HL-60 (cell line): Measurements from ENCODE around the gene NDNF.

Experiments used
- DNase-seq, 2 experiments: peaks; one replicate each; pipeline ENCODE4 v3.0.0-alpha.2; 2010 to 2020; ENCODE audit warnings: low read depth in 1 of 2, low spot score in 1 of 2
- H3K27ac ChIP-seq: fragments of 250-450 bp; sonication (Bioruptor Pico); replicated peaks from 2 replicates; pipeline ENCODE4 v1.5.1; 2020; ENCODE audit warnings: mild to moderate bottlenecking, moderate library complexity
- H3K27me3 ChIP-seq: fragments of 250-450 bp; sonication (Bioruptor Pico); 2 replicates; pipeline ENCODE4 v1.5.1; 2021; ENCODE audit warnings: mild to moderate bottlenecking, moderate library complexity; ENCODE audit not compliant: insufficient read depth, poor library complexity, severe bottlenecking
- H3K4me3 ChIP-seq: replicated peaks from 2 replicates; pipeline ENCODE4 v1.5.1; 2011; ENCODE audit warnings: mild to moderate bottlenecking, control low read depth, low read length; ENCODE audit not compliant: insufficient read depth
- GABPA ChIP-seq: IDR thresholded peaks from 2 replicates; pipeline ENCODE4 v1.6.1; 2012; ENCODE audit warnings: low read depth
- POLR2AphosphoS5 ChIP-seq: IDR thresholded peaks from 2 replicates; pipeline ENCODE4 v1.6.1; 2012; ENCODE audit warnings: low read depth
- SPI1 ChIP-seq: IDR thresholded peaks from 2 replicates; pipeline ENCODE4 v1.6.1; 2012; ENCODE audit warnings: low read depth, mild to moderate bottlenecking, borderline replicate concordance
- TF ChIP-seq, protein P1 (sequence below): IDR thresholded peaks from 2 replicates; pipeline ENCODE4 v1.6.1; 2012; ENCODE audit warnings: low read depth; ENCODE audit not compliant: insufficient replicate concordance
- TF ChIP-seq, protein P2 (sequence below): IDR thresholded peaks from one replicate; pipeline ENCODE4 v1.5.1; 2011; ENCODE audit warnings: low read length, control low read depth, inconsistent platforms; ENCODE audit not compliant: insufficient read depth

NDNF gene

DNA sequence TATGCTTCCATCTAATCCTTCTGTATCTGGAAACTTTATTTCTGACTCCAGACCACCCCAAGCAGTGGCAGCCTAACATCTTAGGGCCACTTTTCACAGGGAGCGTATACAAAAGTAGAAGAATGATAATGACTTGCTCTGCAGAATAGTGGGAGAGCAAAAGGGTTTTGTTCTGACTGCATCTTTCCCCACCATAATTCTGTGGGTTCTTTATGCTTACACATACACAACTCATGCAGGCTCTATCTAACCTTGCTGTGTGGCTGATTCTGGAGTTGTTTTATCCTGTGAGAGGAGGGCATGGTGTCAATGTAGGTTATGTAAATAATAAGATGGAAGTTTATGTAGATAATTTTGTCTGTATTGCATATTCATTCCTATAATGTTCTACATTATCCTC is 42.4 kb upstream of the NDNF start:
- DNase-seq = no peak
- Histone ChIP-seq H3K4me3 (no peak overlapping the region), H3K27me3 (no peaks in the 10 kb centered on the region), H3K27ac (no peak overlapping the region)
- TF ChIP-seq, protein P1, sequence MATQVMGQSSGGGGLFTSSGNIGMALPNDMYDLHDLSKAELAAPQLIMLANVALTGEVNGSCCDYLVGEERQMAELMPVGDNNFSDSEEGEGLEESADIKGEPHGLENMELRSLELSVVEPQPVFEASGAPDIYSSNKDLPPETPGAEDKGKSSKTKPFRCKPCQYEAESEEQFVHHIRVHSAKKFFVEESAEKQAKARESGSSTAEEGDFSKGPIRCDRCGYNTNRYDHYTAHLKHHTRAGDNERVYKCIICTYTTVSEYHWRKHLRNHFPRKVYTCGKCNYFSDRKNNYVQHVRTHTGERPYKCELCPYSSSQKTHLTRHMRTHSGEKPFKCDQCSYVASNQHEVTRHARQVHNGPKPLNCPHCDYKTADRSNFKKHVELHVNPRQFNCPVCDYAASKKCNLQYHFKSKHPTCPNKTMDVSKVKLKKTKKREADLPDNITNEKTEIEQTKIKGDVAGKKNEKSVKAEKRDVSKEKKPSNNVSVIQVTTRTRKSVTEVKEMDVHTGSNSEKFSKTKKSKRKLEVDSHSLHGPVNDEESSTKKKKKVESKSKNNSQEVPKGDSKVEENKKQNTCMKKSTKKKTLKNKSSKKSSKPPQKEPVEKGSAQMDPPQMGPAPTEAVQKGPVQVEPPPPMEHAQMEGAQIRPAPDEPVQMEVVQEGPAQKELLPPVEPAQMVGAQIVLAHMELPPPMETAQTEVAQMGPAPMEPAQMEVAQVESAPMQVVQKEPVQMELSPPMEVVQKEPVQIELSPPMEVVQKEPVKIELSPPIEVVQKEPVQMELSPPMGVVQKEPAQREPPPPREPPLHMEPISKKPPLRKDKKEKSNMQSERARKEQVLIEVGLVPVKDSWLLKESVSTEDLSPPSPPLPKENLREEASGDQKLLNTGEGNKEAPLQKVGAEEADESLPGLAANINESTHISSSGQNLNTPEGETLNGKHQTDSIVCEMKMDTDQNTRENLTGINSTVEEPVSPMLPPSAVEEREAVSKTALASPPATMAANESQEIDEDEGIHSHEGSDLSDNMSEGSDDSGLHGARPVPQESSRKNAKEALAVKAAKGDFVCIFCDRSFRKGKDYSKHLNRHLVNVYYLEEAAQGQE = no peak
- TF ChIP-seq SPI1 = no peak
- no peak for TF ChIP-seq POLR2AphosphoS5
- no peak for TF ChIP-seq GABPA
- TF ChIP-seq, protein P2, sequence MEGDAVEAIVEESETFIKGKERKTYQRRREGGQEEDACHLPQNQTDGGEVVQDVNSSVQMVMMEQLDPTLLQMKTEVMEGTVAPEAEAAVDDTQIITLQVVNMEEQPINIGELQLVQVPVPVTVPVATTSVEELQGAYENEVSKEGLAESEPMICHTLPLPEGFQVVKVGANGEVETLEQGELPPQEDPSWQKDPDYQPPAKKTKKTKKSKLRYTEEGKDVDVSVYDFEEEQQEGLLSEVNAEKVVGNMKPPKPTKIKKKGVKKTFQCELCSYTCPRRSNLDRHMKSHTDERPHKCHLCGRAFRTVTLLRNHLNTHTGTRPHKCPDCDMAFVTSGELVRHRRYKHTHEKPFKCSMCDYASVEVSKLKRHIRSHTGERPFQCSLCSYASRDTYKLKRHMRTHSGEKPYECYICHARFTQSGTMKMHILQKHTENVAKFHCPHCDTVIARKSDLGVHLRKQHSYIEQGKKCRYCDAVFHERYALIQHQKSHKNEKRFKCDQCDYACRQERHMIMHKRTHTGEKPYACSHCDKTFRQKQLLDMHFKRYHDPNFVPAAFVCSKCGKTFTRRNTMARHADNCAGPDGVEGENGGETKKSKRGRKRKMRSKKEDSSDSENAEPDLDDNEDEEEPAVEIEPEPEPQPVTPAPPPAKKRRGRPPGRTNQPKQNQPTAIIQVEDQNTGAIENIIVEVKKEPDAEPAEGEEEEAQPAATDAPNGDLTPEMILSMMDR = no peak

DNA sequence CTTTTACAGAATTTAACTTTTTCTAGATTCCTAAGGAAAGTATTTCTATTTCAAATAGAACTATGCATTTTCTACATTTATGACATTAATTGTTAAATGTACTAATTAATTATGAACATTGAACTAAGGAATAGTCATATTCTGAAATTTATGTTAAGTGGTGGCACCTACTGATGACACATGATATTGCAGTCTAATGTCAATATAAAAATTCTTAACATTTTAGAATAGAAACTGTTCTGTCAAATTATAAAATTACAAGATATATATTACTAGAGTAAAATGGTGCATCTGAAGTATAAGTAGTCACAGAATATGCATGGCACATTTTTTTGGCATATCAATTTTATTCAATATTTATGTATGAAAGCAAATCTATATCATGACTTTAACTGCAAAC is 40.2 kb upstream of the NDNF start:
- no peak overlapping the region for H3K4me3 ChIP-seq
- H3K27me3 ChIP-seq = no peaks in the 10 kb centered on the region
- DNase-seq = no peak
- TF ChIP-seq, protein P2 = no peak
- TF ChIP-seq GABPA (no peak), SPI1 (no peak), POLR2AphosphoS5 (no peak)
- TF ChIP-seq, protein P1 = no peak
- no peak overlapping the region for H3K27ac ChIP-seq

DNA sequence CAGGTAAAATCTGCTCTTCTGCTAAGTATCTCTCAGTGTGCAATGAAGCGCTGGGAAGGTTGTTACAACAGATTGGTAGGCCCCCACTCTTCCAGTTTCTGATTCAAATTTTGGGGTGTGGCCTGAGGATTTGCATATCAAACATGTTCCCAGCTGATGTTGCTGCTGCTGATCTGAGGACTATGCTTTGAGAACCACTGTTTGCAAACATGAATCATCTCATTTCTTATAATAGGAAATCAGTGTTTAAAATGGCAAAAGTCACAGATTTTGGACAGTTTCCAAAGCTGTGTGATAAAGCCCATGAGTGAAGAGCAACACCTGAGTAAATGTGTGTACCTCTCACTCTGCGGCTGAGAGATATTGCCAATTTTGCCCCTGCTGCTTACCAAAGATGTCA is 36.2 kb upstream of the NDNF start:
- TF ChIP-seq SPI1 (no peak), POLR2AphosphoS5 (no peak), GABPA (no peak)
- TF ChIP-seq, protein P2 = no peak
- TF ChIP-seq, protein P1 = no peak
- no peaks in the 10 kb centered on the region for H3K27me3 ChIP-seq
- no peak for DNase-seq

More for the DNA sequence above, 36.2 kb upstream of the NDNF start:
- Histone ChIP-seq H3K27ac (no peak overlapping the region), H3K4me3 (no peak overlapping the region)
